HK-2 (cell line): ENCODE data around the gene DOCK1.

Experiments
- DNase-seq: peaks from one replicate; pipeline ENCODE4 v3.0.0-alpha.2; 2018; ENCODE audit not compliant: unreplicated experiment

DOCK1 gene

DNA sequence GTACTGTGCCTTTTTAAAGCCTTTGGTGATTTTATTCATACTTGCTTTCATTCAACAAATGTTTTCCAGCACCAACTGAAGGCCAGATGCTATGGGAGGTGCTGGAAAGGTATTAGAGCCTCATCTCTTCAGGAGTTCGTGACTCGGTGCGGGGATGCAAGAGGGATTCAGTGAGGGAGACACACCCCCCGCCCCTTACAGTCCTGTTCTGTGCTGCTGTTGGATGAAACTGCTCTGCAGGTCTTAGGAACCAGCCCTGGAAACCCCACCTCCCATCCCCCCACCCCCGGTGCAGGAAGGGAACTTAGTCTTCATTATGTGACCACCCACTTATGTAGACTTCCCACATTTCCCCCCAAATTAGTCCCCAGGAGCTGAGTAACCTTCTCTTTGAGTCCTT lies 180.7 kb downstream of the DOCK1 start:
- no peak for DNase-seq

DNA sequence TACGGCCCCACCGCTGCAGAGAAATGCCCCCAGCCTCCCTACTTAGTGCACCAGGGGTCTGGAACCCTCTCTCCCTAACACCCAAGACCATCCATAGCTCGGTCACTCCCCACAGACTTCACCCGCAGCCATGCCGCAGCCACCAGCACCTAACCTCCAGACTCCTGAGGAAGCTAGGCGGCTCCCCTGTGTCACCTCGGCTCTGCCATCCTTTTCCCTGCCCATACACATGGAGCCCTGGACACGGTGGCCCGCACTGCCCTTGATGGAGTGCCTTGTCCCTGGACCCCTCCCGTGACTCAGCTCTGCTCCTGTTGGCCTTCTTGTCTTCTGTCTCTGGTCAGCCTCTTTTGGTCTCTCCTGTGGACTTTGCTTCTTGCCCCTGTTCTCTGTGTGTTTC lies 183.7 kb downstream of the DOCK1 start:
- DNase-seq, result no peak

DNA sequence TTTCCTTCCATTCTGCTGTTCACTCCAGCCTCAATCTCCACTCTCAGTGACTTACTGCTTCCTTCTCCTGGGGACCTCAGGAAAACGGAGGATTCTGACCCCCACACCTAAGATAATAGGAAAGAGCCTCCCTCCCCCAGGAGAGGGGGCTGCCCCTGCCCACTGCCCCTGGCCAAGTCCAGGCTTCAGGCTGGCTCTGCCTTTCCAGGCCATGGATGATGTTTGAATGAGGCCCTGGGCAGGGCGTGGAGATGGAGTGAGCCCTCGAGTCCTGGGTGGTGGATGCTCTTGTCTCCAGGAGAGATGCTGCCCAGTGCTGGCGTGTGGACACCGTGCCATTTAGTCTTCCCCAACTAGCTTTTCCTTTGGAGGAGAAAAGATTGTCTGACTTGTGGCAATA lies 184.2 kb downstream of the DOCK1 start:
- no peak for DNase-seq

DNA sequence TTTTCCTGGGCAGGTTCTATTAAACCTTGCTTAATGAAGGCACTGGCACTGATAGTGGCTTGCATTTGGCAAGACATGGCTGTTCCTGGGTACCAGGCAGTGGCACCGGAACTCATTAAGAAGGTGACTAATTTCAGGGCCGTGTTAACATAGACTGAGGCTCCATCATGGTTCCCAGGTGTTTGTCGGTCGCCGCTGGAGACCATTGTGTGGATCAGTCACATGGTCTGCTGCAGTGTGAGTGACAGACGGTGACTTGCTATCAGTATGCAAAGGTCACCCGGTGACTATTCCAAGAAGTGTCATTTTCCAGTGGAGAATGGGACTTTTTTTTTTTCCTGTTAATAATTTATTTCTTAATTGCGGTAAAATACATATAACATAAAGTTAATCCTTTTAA lies 184.9 kb downstream of the DOCK1 start:
- no peak for DNase-seq

DNA sequence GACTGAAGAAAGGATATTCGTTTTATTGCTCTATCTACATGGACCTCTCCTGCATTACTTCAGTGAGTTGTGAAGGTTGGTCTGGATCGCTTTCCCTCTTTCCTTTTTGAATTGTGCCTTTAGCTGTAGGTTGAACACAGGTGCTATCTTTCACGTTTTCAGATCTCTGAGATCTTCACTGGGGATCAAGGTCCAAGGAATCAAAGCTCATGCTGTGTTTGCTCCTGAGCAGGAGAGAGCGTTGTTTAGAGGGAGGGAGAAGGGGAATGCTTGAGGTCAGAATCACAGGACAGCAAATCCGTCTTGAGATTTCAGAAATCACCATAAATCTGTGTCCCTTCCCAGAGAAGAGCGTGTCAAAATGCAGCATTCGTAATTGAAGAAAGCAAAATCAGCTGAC lies 186.1 kb downstream of the DOCK1 start:
- DNase-seq, result no peak

DNA sequence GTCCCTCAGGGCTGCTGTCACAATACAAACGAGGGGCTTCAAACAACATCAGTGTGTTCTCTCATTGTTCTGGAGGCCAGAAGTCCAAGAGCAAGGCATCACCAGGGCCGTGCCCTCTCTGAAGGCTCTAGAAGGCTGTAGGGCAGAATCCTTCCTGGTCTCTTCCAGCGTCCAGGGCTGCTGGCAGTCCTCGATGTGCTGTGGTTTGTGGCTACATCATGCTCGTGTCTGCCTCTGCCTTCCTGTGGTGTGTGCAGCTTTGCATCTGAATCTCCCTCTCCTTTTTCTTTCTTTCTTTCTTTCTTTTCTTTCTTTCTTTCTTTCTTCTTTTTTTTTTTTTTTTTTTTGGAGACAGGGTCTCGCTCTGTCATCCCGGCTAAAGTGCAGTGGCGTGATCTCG lies 187.7 kb downstream of the DOCK1 start:
- DNase-seq, result no peak

DNA sequence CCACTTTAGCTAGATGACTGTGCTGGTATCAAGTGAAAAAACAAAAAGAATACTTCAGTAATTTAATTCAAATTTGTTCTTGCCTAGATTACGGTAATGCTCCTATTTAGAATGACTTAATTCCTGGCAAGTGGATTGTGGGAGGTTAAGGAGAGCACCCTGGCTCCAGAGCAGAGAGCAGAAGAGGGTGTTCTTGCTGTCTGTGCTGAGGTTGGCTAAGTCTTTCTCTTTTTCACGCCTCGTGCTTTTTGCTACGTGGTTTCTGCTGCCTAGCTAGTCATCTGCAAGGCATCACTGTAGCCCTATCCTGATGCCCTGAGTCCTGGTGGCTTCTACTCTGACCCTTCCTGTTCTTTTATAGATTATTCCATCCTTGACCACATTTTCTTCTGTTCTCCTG lies 189.8 kb downstream of the DOCK1 start:
- DNase-seq, result no peak

DNA sequence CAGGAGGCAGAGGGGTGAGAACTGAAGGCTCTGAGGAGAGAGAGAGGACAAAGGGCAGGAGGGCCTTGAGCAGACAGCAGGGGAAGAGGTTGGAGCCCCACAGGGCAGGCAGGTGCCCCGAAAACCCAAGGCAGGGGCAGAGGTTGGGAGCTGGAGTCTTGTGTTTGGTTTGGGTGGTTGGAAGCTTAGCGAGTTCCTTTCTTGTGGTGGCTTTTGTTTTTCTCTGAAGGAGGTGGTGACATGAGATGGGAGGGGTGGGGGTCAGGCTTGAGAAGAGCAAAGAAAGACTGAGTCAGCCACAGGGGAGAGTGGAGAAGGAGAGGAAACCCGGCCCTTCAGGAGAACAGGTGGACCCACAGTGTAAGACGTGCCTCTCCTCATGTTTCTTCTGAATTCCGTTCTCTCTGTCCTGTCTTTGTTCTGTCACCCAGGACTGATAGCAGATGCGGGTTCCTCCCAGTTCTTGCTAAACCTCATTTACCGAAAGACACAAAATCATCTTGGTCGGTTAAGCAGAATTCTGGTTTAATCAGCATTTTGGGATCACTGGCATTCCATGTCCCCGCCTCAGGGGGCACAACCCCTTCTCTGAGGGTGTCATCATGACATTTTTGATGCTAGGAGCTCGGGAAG lies 195.9 kb downstream of the DOCK1 start:
- no peak for DNase-seq

DNA sequence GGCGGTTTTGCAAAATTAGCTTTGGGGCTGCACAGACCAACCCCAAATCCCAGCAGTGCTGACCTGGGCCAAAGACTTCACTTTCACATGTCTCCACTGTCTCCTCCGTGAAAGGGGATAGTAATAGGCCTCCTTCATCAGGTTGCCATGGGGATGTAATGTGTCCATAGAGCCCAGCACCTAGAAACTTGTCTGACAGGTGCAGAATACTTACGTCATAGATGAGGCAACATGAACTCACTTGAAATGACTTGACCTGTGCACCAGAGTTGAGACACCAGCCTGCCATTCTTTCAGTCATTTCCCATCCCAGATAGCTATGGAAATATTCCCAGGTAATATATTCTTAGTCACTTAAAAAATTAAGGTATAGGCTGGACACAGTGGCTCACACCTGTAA lies 196.9 kb downstream of the DOCK1 start:
- DNase-seq, result no peak

DNA sequence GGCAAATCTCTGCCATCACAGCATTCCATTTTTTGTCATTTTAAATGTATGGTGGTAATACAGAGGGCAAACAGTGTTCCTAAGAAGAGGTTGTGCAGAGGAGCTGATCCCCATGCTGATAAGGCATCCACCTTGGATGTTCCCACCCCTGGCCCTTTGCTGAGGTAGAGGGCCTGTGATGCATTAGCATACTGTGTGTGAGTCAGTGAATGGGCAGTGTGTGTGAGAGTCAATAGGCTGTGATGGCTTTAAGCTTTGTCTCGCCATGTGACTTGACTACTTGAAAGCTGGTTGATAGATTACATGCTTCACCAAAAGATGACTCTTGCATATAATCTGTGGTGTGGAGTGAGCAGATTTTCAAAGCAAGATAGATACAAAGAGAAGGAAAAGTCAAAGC lies 209.9 kb downstream of the DOCK1 start:
- DNase-seq, result peak; percentile 10

DNA sequence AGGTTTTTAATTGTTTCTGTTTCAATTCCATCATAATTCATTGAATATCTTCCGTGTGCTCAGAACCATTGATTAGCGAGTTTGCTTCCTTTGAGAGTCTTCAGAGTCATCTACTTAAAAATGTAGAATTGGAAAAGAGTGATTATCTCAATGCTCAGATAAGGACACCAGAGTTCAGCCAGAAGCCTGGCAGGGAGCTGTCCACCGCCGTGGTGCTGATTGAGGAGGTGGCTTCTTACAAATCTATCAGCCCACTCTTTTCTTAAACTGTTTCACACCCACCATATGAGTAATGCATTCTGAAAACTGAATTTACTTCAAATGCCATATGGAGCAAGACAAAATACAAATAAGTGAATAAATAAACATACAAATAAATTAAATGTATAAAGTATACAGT lies 211.9 kb downstream of the DOCK1 start:
- peak; percentile 58 for DNase-seq

DNA sequence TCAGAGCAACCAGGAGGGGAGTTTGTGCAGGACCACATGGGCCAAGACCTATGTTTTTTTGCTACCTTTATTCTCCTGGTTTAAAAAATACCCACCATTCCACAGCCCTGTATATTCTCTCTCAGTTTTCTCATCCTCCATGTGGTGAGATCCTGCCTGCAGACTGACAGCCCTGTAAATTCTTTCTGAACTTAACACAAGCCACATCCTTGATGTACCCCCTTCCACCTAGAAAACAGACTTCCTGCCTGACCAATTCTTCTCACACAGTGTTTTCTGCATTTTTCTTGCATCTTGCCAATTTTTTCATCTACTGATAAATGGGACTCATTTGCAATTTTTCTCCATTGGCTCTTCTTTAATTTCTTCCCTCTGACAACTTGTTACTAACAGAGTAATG lies 212.8 kb downstream of the DOCK1 start:
- no peak for DNase-seq

DNA sequence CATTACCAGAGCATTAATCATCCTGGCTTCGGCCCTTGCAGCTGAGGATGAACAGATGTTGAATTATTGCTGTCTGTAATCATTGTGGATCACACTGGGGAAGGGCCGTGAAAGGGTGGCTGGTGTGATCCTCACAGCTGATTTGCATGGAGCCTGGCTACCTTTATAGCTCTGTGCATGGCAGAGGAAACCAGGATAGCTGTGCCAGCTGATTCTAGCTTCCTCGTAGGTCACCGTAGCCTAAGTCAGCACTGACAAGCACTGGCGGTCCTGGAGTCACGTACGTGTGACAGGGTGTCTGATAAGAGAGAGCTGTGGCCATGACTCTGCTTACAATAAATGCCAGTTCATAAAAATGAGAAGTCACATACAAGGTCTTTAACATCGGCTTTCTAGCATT lies 214.7 kb downstream of the DOCK1 start:
- DNase-seq, result no peak

DNA sequence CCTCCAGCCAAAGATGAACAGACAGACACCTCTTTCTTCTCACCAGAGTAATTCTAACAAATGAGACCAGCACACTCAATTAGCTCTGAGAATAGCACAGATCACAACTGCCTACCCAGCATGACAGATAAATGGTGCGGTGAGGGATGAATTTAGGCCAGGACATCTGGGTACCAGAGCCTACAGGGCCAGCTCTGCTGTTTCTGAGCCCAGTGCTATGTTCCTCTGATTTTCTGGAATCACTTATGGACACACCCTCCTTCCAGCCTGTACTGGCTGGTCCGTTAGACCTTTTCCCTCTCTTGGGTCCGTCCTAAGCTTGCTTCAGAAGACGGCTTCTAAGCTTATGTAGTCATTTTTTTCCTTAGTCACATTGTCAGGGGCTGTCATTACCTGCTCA lies 217.6 kb downstream of the DOCK1 start:
- no peak for DNase-seq

DNA sequence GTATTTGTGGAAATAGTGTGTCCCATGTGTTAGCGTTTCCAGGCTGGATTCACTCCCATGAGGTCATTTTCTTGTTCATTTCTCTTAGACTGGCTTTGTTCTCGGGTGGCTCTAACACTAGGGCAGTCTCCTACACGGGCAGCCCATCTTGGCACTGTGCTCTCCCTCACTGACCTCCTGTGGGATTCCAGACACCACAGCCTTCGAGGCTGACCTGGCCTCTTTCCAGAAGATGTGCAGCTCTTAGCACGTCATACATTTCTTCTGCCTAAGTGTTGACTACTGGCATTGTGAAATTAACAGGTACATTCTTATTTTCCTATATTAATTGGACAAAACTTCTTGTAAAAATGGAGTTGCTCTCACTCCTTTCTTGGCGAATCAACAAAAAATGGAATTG lies 218.4 kb downstream of the DOCK1 start:
- DNase-seq, result no peak

DNA sequence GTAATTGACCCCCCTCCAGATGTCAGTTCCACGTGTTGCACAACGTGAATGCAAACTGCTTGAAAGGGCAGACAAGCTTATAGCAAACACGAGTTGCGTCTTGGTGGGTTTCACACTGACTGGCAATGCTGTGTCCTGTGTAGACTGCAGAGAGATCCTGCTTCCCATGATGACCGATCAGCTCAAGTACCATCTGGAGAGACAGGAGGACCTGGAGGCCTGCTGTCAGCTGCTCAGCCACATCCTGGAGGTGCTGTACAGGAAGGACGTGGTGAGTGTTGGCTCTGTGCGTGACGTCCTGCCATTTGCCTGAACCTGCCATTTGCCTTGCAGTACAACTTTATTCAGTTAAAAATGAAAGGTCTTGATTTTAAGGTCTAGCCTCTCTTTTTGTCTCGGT lies 220.1 kb downstream of the DOCK1 start:
- no peak for DNase-seq

DNA sequence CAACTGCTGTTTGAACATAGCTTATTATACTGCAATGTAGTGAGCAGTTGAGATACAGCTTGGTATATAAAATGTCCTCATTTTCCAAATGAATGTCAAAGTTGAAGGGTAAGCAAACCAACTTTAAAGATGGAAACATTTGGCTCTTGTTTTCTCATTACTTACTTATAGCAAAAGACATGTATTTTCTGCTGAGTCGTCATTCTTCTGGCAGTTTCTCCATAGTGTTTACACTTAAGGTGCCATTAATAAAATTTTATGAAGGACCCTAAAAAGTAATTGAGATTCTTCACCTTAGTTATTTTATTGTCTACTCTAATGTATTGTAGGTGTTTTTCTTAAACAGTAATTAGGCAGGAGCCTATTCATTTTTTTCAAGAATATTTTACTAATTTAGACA lies 222.6 kb downstream of the DOCK1 start:
- DNase-seq, result no peak

DNA sequence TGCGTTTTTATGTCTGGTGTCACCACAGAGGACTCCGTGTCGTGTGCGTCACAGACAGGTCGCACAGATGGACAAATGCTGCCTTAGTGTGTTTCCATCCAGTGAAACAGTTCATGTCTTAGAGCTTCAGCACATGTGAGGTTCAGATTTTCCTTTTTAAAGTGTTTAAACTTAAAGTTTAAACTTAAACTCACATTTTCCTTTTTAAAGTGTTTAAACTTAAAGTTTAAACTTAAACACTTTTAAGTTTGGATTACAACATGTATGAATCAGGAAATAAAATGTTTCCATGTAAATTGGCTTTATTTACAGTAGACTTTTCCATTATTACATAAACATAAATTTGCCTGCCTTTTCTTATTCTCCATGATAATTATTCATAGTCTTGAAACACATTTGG lies 223.9 kb downstream of the DOCK1 start:
- DNase-seq, result no peak

DNA sequence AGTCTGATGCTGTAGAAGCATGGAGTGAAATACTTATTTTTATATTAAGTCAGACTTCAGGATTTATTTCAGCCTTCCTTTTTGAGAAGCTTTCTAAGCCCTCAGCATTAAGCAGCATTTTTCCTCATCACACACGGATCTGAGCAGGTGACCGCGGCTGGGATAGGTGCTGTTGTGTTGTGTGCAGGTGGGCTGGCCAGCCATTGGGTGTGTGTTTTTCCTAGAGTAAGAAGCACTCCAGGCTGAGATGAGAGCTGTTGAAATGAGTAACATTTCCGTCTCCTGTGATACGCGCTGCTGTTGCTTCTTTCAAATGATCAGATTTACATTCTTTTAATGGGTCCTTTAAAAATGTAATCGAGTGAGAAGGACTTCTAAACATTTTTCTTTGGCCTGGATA lies 227.2 kb downstream of the DOCK1 start:
- no peak for DNase-seq

DNA sequence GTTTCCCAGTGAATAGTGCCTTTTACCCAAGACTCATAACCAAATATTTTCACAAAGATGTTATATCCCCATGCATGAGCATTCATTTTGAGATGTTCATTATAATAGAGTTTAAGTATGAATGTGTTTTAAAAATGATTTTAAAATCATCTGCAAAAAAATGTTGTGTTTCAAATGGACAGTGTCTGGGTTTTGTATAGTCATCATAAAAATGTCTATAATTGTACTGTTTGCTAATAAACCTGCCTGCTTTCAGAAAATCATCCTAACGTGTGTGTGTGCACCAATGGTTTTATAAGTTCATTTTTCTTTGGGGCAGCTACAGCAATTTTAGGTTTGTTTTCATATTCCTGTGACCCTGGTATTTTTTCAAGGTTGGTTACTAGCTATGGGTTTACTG lies 228.0 kb downstream of the DOCK1 start:
- DNase-seq, result no peak

DNA sequence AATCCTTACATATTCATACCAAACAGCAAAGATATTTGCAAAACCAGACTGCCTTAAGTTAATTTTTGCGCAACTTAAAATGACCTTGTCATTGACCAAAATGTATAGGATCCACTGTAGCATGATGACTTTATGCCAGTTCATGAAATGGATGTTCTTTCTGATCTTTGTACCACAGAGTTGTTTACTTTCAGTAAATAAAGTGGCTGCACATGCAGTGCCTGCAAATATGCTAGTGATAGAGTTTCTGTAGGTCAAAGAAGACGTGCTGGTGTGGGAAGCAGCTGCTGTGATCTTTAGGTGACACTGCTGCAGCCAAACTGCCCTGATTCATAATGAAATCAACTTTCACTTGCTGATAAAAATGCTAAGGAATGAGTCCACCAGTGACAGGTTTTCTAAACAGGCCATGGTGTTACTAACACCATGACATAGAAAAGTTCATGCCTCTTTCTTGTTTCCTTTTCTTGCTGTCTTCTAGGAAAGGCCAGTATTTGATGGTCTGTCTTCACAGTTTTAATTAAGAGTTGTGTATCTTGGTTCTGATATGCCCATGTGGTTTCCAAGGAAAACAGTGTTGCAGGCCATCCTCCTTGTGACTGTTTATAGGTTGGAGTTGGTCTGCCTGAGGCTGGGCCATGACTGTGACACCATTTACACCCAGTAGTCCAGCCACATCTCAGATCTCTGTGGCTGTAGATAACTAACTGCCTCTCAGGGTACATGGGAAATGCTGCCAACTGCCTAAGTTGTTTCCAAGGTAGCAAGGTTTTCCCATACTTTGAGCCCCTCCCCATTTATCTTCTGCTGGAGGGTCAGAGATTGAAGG lies 228.7 kb downstream of the DOCK1 start:
- DNase-seq, result no peak

DNA sequence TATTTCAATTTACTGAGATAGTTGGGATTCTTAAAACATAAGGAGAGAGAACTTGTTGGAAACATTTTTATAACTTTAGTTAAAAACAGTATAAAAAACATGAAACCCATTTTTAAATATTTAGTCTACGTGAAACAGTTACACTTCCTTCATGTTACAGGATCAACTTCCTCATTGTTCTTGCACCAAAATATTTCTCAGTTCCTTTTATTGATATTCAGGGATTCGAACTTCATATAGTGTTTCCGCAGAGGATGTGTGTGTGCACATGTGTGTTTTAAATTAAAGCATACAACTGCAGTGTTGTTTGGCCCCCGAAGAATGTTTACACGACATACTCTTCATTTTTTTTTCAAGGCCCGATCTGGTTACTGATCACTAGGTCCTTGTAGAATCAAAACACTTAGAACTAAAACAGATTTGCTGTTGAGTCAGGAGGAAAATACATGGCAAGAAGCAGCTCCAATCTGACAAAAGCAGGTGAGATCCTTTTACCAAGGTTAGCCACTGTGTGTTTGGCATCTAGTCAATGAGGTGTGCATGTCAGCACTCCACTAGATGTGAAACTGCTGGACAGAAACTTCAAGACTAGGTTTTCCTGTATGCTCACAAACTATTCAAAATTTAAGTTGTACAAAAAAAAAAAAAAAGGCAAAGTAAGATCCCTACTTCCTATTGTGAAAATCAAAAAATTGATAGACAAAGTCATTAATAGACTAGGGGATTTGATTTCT lies 230.8 kb downstream of the DOCK1 start:
- DNase-seq, result no peak

DNA sequence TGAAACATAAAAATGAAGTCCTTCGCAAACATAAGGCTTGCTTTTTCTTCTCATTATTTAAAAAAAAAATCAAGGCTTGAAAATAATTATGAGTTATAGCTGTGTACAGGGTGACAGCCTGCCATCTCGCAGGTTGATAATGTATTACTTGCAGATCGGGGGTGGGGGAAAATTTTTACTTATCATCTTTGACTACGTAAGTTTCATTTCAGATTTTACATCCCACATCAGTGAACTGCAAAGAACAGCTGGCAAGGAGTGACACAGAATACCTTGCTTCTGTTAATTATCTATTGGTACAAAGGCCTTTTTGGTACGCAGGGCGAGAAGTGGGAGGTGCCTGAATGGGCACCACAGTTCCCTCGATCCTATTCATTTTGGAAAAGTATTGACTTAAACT lies 232.2 kb downstream of the DOCK1 start:
- no peak for DNase-seq
